Endothelial cell of umbilical vein (primary cell): ENCODE measurements around the gene SSC4D. TPM values are rescaled to one million over a fixed set of nuclear protein-coding genes. Genes with fewer than 3 reads are reported as not detected.

ENCODE experiments used
- BruUV-seq: library from RNA; stranded (reverse); fragments of 400-500 nt; replicated peaks from 2 replicates; lab custom pipeline; 2021; lab: Mats Ljungman, UMichigan
- CTCF ChIA-PET: fragments of 300-600, 350-600 bp; sonication (Branson Sonifier 250); formaldehyde crosslinking; loops from one replicate; lab custom pipeline; 2021; ENCODE audit warnings: antibody characterized with exemption, inconsistent platforms; lab: Charles Lee
- POLR2A ChIA-PET: fragments of 300-600, 350-600 bp; sonication (Branson Sonifier 250); formaldehyde crosslinking; loops from one replicate; lab custom pipeline; 2021; ENCODE audit warnings: antibody characterized with exemption, inconsistent platforms; lab: Charles Lee
- DNase-seq: peaks from one replicate; pipeline ENCODE4 v3.0.0-alpha.2; 2011; ENCODE audit warnings: low read depth, low spot score
- FAIRE-seq: peaks from 2 replicates; lab custom pipeline; 2011; peaks lifted over from hg19 to GRCh38; lab: Jason Lieb, UNC
- H2AFZ ChIP-seq: 2 replicates; pipeline ENCODE4 v1.6.0; 2012; ENCODE audit warnings: low read depth, low read length, control low read depth, inconsistent platforms
- H3K27ac ChIP-seq: 2 replicates; pipeline ENCODE4 v1.5.1; 2011; ENCODE audit warnings: low read depth, mild to moderate bottlenecking, control low read depth, low read length, moderate library complexity; ENCODE audit not compliant: insufficient read depth
- H3K27me3 ChIP-seq, 2 experiments: 2 replicates each; pipeline versions ENCODE4 v1.6.0 to v1.6.1; 2011; ENCODE audit warnings: low read length in 2 of 2, mixed read lengths in 1 of 2; ENCODE audit not compliant: control insufficient read depth in 2 of 2, insufficient read depth in 2 of 2
- H3K36me3 ChIP-seq, 2 experiments: 2 replicates in 1 of 2; 3 replicates in 1 of 2; pipeline ENCODE4 v1.5.1; 2011; ENCODE audit warnings: low read length in 2 of 2, mild to moderate bottlenecking in 1 of 2, moderate library complexity in 1 of 2; ENCODE audit not compliant: control insufficient read depth in 2 of 2, insufficient read depth in 2 of 2; ENCODE audit errors: extremely low read depth in 1 of 2
- H3K4me1 ChIP-seq: 3 replicates; pipeline ENCODE4 v1.5.1; 2011; ENCODE audit warnings: mild to moderate bottlenecking, low read length; ENCODE audit not compliant: control insufficient read depth, insufficient read depth; ENCODE audit errors: extremely low read depth
- H3K4me2 ChIP-seq: 2 replicates; pipeline ENCODE4 v1.6.1; 2011; ENCODE audit warnings: low read length, control low read depth, mixed read lengths; ENCODE audit not compliant: insufficient read depth
- H3K4me3 ChIP-seq, 3 experiments: fragments of 200-600 bp in 1 of 3; sonication (generic), shearing (Covaris generic) in 1 of 3; replicated peaks in 1 of 3; 2 replicates each; pipeline ENCODE4 v1.5.1; 2011 to 2016; ENCODE audit warnings: control low read depth in 3 of 3, low read length in 3 of 3, mild to moderate bottlenecking in 2 of 3, inconsistent platforms in 1 of 3, low read depth in 1 of 3, moderate library complexity in 1 of 3; ENCODE audit not compliant: insufficient read depth in 1 of 3
- H3K79me2 ChIP-seq: 2 replicates; pipeline ENCODE4 v1.6.0; 2012; ENCODE audit warnings: low read length, inconsistent platforms; ENCODE audit not compliant: control insufficient read depth, insufficient read depth
- H3K9ac ChIP-seq: replicated peaks from 2 replicates; pipeline ENCODE3; 2011; ENCODE audit warnings: low read length, control low read depth; ENCODE audit not compliant: insufficient read depth; ENCODE audit errors: extremely low read depth
- H3K9me1 ChIP-seq: replicated peaks from 3 replicates; pipeline ENCODE4 v1.6.0; 2011; ENCODE audit warnings: mild to moderate bottlenecking, low read length; ENCODE audit not compliant: control insufficient read depth, insufficient read depth; ENCODE audit errors: extremely low read depth
- H3K9me3 ChIP-seq: replicated peaks from 2 replicates; pipeline ENCODE4 v1.5.1; 2012; ENCODE audit warnings: low read length, inconsistent platforms; ENCODE audit not compliant: control insufficient read depth, insufficient read depth
- H4K20me1 ChIP-seq: replicated peaks from 2 replicates; pipeline ENCODE3; 2011; ENCODE audit warnings: mild to moderate bottlenecking, low read length; ENCODE audit not compliant: control insufficient read depth, insufficient read depth; ENCODE audit errors: extremely low read depth
- EZH2 ChIP-seq: IDR thresholded peaks from 2 replicates; pipeline ENCODE4 v1.6.1; 2012; ENCODE audit warnings: borderline replicate concordance, low read depth, mild to moderate bottlenecking, moderate library complexity, low read length, inconsistent platforms; ENCODE audit not compliant: severe bottlenecking
- FOS ChIP-seq: IDR thresholded peaks from 2 replicates; pipeline ENCODE4 v1.6.1; 2011; ENCODE audit warnings: mild to moderate bottlenecking, low read length, moderate library complexity, borderline replicate concordance; ENCODE audit not compliant: insufficient read depth
- GATA2 ChIP-seq: IDR thresholded peaks from 2 replicates; pipeline ENCODE4 v1.7.0; 2011; ENCODE audit warnings: low read depth, mild to moderate bottlenecking, moderate library complexity, mixed read lengths, low read length; ENCODE audit not compliant: insufficient read length, insufficient read depth
- JUN ChIP-seq: IDR thresholded peaks from 2 replicates; pipeline ENCODE4 v1.6.1; 2011; ENCODE audit warnings: borderline replicate concordance, low read depth; ENCODE audit not compliant: insufficient read length, insufficient read depth
- MYC ChIP-seq: IDR thresholded peaks from one replicate; pipeline ENCODE4 v1.6.1; 2011; ENCODE audit warnings: mild to moderate bottlenecking, low read depth, low read length
- POLR2A ChIP-seq: IDR thresholded peaks from 2 replicates; pipeline ENCODE4 v1.6.1; 2012; ENCODE audit warnings: low read depth, mild to moderate bottlenecking, control low read depth, low read length
- POLR2AphosphoS5 ChIP-seq: IDR thresholded peaks from 2 replicates; pipeline ENCODE4 v1.6.1; 2012; ENCODE audit warnings: low read depth, mild to moderate bottlenecking, control low read depth, low read length, moderate library complexity; ENCODE audit not compliant: insufficient read depth
- dilution Hi-C: fragments of 300-500 bp; cut with MboI; formaldehyde crosslinking; loops from one replicate; pipeline ENCODE4 v1.15.0; 2019; ENCODE audit warnings: low sequenced_read_pairs; ENCODE audit not compliant: extremely low pct_ligation_motif_present
- intact Hi-C: fragments of 100-400 bp; cut with micrococcal nuclease; formaldehyde crosslinking; loops from one replicate; pipeline ENCODE4 v1.10.0; 2022
- polyA plus RNA-seq, 4 experiments: library from polyadenylated mRNA; depleted of rRNA in 3 of 4; stranded (reverse) in 3 of 4; unstranded in 1 of 4; fragments of >200 nt; gene quantifications; 2 replicates each; pipeline versions ENCODE4 v1.2.1 to v1.2.3, GENCODE V29; 2011 to 2012; ENCODE audit warnings: missing spikeins in 1 of 4
- total RNA-seq: library from RNA; stranded (reverse); gene quantifications from 2 replicates; pipeline ENCODE4 v1.2.3, GENCODE V29; 2021
- TF ChIP-seq, protein P1 (sequence below), 2 donors: IDR thresholded peaks; 1 replicate in 1 of 2; 2 replicates in 1 of 2; pipeline ENCODE4 v1.5.1; 2011; ENCODE audit warnings: low read length in 2 of 2, mild to moderate bottlenecking in 2 of 2, moderate library complexity in 2 of 2, control low read depth in 1 of 2, inconsistent platforms in 1 of 2, low read depth in 1 of 2; ENCODE audit not compliant: insufficient read depth in 1 of 2; ENCODE audit errors: extremely low read depth in 1 of 2
- TF ChIP-seq, protein P2 (sequence below): IDR thresholded peaks from 2 replicates; pipeline ENCODE4 v1.6.1; 2011; ENCODE audit not compliant: insufficient read depth, insufficient read length

SSC4D gene
- total and polyA plus RNA-seq, 2 donors (not counting 3 experiments of a cell fraction or from before 2014, with no cell fraction given): 0.46 to 0.88 TPM

DNA sequence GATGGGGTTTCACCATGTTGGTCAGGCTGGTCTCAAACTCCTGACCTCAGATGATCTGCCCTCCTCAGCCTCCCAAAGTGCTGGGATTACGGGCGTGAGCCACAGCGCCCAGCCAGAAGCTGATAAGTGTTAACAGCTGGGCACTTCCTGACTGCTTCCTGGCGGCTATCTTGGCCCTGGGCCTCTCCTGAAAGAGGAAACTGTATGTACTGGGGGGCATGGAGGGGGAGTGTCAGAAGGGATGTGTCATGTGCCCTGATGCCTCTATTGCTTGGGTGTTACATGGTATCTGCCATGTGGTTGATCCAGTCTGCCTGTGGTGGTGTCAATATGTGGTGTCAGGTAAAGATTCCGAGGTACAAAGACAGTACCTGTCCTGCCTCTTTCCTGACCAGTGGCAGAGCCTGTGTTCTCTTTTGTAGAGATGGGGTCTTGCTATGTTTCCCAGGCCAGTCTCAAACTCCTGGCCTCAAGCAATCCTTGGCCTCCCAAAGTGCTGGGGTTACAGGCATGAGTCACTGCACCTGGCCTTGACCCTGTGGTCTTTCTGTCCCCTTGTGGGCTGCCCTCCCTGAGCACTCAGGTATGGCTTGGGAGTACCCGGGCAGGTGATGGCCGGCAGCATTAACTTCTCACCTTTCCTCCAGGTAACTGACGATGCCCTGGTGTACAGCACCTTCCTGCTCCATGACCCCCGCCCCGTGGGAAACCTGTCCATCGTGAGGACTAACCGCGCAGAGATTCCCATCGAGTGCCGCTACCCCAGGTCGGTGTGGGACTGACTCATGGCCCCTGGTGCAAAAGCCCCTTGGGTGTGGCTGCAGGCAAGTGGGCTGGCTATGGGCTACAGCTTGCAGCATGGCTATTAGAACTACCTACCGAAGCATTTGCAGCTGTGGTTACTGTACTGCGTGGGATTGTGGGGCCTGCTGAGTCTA lies 19.6 kb upstream of the SSC4D start:
- Histone ChIP-seq H3K4me2 (no peak overlapping the region), H3K36me3 (no peaks in the 10 kb centered on the region), H3K9ac (no peak overlapping the region), H3K79me2 (no peaks in the 10 kb centered on the region), H3K27me3 (no peaks in the 10 kb centered on the region), H3K4me3 (no peak overlapping the region), H4K20me1 (no peaks in the 10 kb centered on the region), H3K4me1 (peaks cover 9% of the 10 kb centered on the region), H3K9me3 (no peaks in the 10 kb centered on the region), H2AFZ (no peak overlapping the region), H3K27ac (no peak overlapping the region), H3K9me1 (no peaks in the 10 kb centered on the region)
- no TSS peak for BruUV-seq
- DNase-seq: peak; percentile 49
- peak; percentile 31 for FAIRE-seq
- TF ChIP-seq, protein P1, sequence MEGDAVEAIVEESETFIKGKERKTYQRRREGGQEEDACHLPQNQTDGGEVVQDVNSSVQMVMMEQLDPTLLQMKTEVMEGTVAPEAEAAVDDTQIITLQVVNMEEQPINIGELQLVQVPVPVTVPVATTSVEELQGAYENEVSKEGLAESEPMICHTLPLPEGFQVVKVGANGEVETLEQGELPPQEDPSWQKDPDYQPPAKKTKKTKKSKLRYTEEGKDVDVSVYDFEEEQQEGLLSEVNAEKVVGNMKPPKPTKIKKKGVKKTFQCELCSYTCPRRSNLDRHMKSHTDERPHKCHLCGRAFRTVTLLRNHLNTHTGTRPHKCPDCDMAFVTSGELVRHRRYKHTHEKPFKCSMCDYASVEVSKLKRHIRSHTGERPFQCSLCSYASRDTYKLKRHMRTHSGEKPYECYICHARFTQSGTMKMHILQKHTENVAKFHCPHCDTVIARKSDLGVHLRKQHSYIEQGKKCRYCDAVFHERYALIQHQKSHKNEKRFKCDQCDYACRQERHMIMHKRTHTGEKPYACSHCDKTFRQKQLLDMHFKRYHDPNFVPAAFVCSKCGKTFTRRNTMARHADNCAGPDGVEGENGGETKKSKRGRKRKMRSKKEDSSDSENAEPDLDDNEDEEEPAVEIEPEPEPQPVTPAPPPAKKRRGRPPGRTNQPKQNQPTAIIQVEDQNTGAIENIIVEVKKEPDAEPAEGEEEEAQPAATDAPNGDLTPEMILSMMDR (IDR thresholded peaks at IDR 0.05; ENCODE audit: extremely low read depth in 1 of 2, insufficient read depth in 1 of 2, low read depth in 1 of 2, low read length in 2 of 2): no peak
- TF ChIP-seq POLR2A (no peak), JUN (no peak), EZH2 (no peak), POLR2AphosphoS5 (no peak), GATA2 (no peak), FOS (no peak), MYC (no peak)
- TF ChIP-seq, protein P2, sequence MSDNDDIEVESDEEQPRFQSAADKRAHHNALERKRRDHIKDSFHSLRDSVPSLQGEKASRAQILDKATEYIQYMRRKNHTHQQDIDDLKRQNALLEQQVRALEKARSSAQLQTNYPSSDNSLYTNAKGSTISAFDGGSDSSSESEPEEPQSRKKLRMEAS: no peak
- intact Hi-C loops (loop anchor here (2.0 kb wide), 1 partner anchor 70 kb away; the partner anchor contains the start of gene YWHAG), dilution Hi-C loops (no loop called here)
- ChIA-PET POLR2A (no interaction called here), CTCF (no interaction called here)
